Measurements from ENCODE around the gene MEMO1.
"Not testable (repeated sequence)": the region's sequence is repeated elsewhere in the genome, so short reads cannot be mapped to it uniquely, and the experiment has no call there.

The MEMO1 gene

DNA sequence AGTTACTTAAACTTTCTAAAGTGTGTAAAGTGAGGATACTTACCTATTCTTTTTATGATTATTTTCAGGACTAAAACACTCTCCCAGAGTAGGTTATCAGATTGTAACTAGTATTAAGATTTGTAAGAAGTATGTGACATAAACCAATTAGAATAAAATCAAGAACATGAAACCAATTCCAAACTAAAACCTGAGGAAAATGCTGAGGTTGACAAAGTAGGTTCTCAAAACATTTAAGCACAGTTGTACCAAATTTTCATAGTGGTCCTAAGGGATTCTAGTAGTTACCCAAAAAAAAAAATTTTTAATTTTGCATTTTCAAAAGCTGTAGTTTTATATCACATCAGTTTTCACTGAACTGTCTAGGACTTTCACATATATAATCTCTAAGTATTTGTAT is 157.3 kb downstream of the MEMO1 start:
- in situ Hi-C loops (cut with MboI; ENCODE audit: low sequenced_read_pairs), result no loop called here
- Histone ChIP-seq H3K9me3 (no peaks in the 10 kb centered on the region), H3K27me3 (ENCODE audit: low read depth) (no peaks in the 10 kb centered on the region), H3K36me3 (replicated peaks) (no peaks in the 10 kb centered on the region), H3K4me1 (peaks cover 15% of the 10 kb centered on the region), H3K4me3 (no peak overlapping the region)
- DNase-seq (ENCODE audit: low spot score in 2 of 2), result no peak

DNA sequence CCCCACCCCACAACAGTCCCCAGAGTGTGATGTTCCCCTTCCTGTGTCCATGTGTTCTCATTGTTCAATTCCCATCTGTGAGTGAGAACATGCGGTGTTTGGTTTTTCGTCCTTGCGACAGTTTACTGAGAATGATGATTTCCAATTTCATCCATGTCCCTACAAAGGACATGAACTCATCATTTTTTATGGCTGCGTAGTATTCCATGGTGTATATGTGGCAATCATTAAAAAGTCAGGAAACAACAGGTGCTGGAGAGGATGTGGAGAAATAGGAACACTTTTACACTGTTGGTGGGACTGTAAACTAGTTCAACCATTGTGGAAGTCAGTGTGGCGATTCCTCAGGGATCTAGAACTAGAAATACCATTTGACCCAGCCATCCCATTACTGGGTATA is 168.7 kb downstream of the MEMO1 start:
- in situ Hi-C loops (cut with MboI; ENCODE audit: low sequenced_read_pairs), result not testable (repeated sequence)

DNA sequence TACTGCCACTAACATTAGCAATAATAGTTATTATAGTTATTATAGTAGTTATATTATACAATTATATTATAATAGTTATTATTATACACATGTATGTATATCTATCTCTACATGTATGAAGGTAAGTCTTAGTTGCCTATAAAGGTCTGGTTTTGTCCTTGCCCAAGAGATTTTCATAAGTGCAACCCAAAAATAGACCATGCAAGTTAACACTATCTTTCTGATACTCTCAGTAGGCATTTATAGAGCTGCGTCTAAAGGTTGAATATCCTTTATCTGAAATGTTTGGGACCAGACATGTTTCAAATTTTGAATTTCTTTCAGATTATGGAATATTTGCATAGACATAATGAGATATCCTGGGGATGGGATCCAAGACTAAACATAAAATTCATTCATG is 175.4 kb downstream of the MEMO1 start:
- no peak overlapping the region for H3K4me3 ChIP-seq
- no peak for DNase-seq (ENCODE audit: low spot score in 2 of 2)
- no peaks in the 10 kb centered on the region for H3K4me1 ChIP-seq
- in situ Hi-C loops (cut with MboI; ENCODE audit: low sequenced_read_pairs), result no loop called here
- no peaks in the 10 kb centered on the region for H3K27me3 ChIP-seq (ENCODE audit: low read depth)
- H3K36me3 ChIP-seq (replicated peaks), result no peaks in the 10 kb centered on the region
- H3K9me3 ChIP-seq, result no peaks in the 10 kb centered on the region

More for the DNA sequence above, 168.7 kb downstream of the MEMO1 start:
- not testable (repeated sequence) for DNase-seq (ENCODE audit: low spot score in 2 of 2); H3K4me1 ChIP-seq; H3K36me3 ChIP-seq (replicated peaks); H3K4me3 ChIP-seq; H3K9me3 ChIP-seq; H3K27me3 ChIP-seq (ENCODE audit: low read depth)

DNA sequence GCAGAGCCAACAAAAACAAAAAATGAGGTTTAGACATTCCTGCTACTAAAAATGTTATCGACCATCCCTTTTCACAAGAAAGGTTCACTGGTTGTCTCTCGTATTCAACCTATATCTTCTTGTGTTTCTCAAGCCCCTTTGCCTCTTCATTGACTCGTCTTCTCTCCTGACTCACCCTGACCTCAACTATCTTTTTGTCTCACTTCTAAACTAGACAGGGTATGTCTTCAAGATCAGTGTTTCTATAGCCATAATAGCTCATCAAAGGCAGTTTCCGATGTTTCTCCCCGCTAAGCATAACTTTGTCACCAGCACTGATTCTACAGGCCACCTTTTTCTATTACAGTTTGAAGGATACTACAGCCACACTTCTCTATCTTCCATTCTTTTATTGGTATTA is 178.4 kb downstream of the MEMO1 start:
- in situ Hi-C loops (cut with MboI; ENCODE audit: low sequenced_read_pairs), result no loop called here
- Histone ChIP-seq H3K9me3 (no peaks in the 10 kb centered on the region), H3K4me3 (no peak overlapping the region), H3K36me3 (replicated peaks) (no peaks in the 10 kb centered on the region), H3K4me1 (no peaks in the 10 kb centered on the region), H3K27me3 (ENCODE audit: low read depth) (no peaks in the 10 kb centered on the region)
- no peak for DNase-seq (ENCODE audit: low spot score in 2 of 2)

DNA sequence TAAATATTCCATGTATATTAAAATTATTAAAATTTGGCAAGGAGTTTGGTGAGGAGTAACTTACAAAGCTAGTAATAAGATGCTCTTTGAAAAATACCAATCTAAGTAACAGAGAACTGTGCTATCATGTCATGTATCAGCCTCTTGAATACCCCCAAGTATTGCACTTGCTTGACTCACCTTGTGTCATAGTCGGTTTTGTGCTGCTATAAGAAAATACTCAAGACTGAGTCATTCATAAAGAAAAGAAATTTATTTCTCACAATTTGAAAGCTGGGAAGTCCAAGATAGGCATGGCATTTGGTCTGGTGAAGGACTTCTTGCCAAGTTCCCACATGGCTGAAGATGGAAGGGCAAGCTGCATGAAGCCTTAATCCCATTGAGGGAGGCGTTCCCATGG is 179.2 kb downstream of the MEMO1 start:
- no peak overlapping the region for H3K4me3 ChIP-seq
- no peaks in the 10 kb centered on the region for H3K4me1 ChIP-seq
- in situ Hi-C loops (cut with MboI; ENCODE audit: low sequenced_read_pairs), result no loop called here
- no peaks in the 10 kb centered on the region for H3K27me3 ChIP-seq (ENCODE audit: low read depth)
- H3K36me3 ChIP-seq (replicated peaks), result no peaks in the 10 kb centered on the region
- DNase-seq (ENCODE audit: low spot score in 2 of 2), result no peak
- no peaks in the 10 kb centered on the region for H3K9me3 ChIP-seq

DNA sequence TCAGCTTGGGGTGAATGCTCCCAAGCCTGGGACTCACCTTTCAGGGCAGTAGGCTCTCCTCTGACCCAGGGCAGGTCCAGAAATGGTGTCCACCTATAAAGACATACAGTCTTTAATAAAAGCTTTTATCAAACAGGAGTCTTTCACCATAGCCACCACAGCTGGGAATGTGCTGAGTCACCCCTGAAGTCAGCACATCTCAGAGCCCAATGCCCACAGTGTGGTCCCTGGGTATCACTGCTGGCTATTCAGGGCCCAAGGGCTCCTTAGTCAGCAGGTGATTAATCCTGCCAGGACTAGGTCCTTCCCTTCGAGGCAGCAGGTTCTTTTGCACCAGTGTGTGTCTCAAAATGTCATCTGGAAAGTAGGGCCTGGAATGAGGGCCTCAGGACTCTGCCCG is 181.9 kb downstream of the MEMO1 start:
- H3K27me3 ChIP-seq (ENCODE audit: low read depth), result no peaks in the 10 kb centered on the region
- no peaks in the 10 kb centered on the region for H3K36me3 ChIP-seq (replicated peaks)
- in situ Hi-C loops (cut with MboI; ENCODE audit: low sequenced_read_pairs), result no loop called here
- DNase-seq (ENCODE audit: low spot score in 2 of 2), result no peak
- no peaks in the 10 kb centered on the region for H3K4me1 ChIP-seq
- no peak overlapping the region for H3K4me3 ChIP-seq
- no peaks in the 10 kb centered on the region for H3K9me3 ChIP-seq

DNA sequence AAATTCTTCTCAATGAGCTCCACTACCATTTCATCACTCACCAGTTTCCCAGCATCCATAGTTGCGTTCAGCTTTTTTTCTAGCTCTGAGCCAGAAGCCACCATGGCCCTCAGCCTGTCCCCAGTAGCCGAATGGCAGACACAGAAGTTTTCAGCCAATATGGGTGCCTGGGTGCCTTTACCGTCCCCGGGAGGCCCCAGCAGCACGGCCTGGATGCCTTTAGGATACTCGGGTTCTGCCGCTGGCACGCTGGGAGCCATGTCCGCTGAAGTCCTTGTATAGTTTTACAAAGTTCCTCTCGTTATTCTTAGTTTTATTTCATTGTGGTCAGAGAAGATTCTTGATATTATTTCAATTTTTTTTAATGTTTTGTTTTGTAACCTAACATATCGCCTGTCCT is 187.2 kb downstream of the MEMO1 start:
- H3K27me3 ChIP-seq (ENCODE audit: low read depth), result no peaks in the 10 kb centered on the region
- peaks cover 6% of the 10 kb centered on the region; the same call in 1 of the 2 replicates for H3K9me3 ChIP-seq
- no peaks in the 10 kb centered on the region for H3K36me3 ChIP-seq (replicated peaks)
- DNase-seq (ENCODE audit: low spot score in 2 of 2), result no peak
- no peak overlapping the region for H3K4me3 ChIP-seq
- H3K4me1 ChIP-seq, result no peaks in the 10 kb centered on the region
- in situ Hi-C loops (cut with MboI; ENCODE audit: low sequenced_read_pairs), result no loop called here

DNA sequence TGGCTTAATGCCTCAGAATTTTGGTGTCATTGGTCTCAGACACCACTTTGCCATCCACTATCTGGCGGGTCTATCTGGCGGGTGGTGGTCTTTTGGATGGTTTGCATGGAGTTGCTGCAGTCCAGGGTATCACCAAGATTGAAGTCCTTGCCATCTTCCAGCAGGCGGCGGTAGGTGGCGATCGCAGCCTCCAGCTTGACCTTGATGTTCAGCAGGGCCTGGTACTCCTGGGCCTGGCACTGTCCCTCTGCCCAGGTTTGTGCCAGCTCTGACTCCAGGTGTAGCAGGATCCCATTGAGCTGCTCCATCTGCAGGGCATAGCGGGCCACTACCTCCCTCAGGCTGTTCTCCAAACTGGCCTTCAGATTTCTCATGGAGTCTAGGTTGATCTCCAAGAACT is 188.2 kb downstream of the MEMO1 start:
- Histone ChIP-seq H3K27me3 (ENCODE audit: low read depth) (no peaks in the 10 kb centered on the region), H3K9me3 (peaks cover 6% of the 10 kb centered on the region; the same call in 1 of the 2 replicates), H3K4me3 (no peak overlapping the region), H3K4me1 (no peaks in the 10 kb centered on the region), H3K36me3 (replicated peaks) (no peaks in the 10 kb centered on the region)
- no peak for DNase-seq (ENCODE audit: low spot score in 2 of 2)
- in situ Hi-C loops (cut with MboI; ENCODE audit: low sequenced_read_pairs), result no loop called here

Measured in HAP-1 (cell line).